ENCODE measurements around the gene WDR70.
"Not testable (repeated sequence)": the region's sequence is repeated elsewhere in the genome, so short reads cannot be mapped to it uniquely, and the experiment has no call there.

Gene WDR70

GRCh38 chr5:37593292-37593691, 214.2 kb downstream of the WDR70 start:
- H3K4me1 ChIP-seq (ENCODE audit: insufficient read depth, low read length); H3K9me3 ChIP-seq (ENCODE audit: control insufficient read depth, insufficient read depth, low read length); H3K9ac ChIP-seq (ENCODE audit: low read depth, low read length); H3K36me3 ChIP-seq (ENCODE audit: insufficient read depth, low read length): not testable (repeated sequence)

- not testable (repeated sequence) for H3K9me3 ChIP-seq (ENCODE audit: control insufficient read depth, insufficient read depth, low read length); H3K9ac ChIP-seq (ENCODE audit: low read depth, low read length); H3K4me1 ChIP-seq (ENCODE audit: insufficient read depth, low read length); H3K36me3 ChIP-seq (ENCODE audit: insufficient read depth, low read length)
Observed at GRCh38 chr5:37594864-37595263, 215.7 kb downstream of the WDR70 start.

GRCh38 chr5:37598733-37599132, 219.6 kb downstream of the WDR70 start:
- Histone ChIP-seq H3K9me3 (ENCODE audit: control insufficient read depth, insufficient read depth, low read length) (no peaks in the 10 kb centered on the region), H3K36me3 (ENCODE audit: insufficient read depth, low read length) (no peaks in the 10 kb centered on the region), H3K4me1 (ENCODE audit: insufficient read depth, low read length) (no peaks in the 10 kb centered on the region), H3K9ac (ENCODE audit: low read depth, low read length) (no peak overlapping the region)

GRCh38 chr5:37601163-37601562, 222.0 kb downstream of the WDR70 start:
- Histone ChIP-seq H3K9ac (ENCODE audit: low read depth, low read length) (no peak overlapping the region), H3K36me3 (ENCODE audit: insufficient read depth, low read length) (no peaks in the 10 kb centered on the region), H3K9me3 (ENCODE audit: control insufficient read depth, insufficient read depth, low read length) (no peaks in the 10 kb centered on the region), H3K4me1 (ENCODE audit: insufficient read depth, low read length) (no peaks in the 10 kb centered on the region)

GRCh38 chr5:37603072-37603471, 224.0 kb downstream of the WDR70 start:
- no peaks in the 10 kb centered on the region for H3K36me3 ChIP-seq (ENCODE audit: insufficient read depth, low read length)

GRCh38 chr5:37604290-37604689, 225.2 kb downstream of the WDR70 start:
- Histone ChIP-seq H3K9me3 (ENCODE audit: control insufficient read depth, insufficient read depth, low read length) (no peaks in the 10 kb centered on the region), H3K36me3 (ENCODE audit: insufficient read depth, low read length) (no peaks in the 10 kb centered on the region), H3K9ac (ENCODE audit: low read depth, low read length) (no peak overlapping the region), H3K4me1 (ENCODE audit: insufficient read depth, low read length) (no peaks in the 10 kb centered on the region)

More at GRCh38 chr5:37603072-37603471, 224.0 kb downstream of the WDR70 start:
- Histone ChIP-seq H3K4me1 (ENCODE audit: insufficient read depth, low read length) (no peaks in the 10 kb centered on the region), H3K9ac (ENCODE audit: low read depth, low read length) (no peak overlapping the region), H3K9me3 (ENCODE audit: control insufficient read depth, insufficient read depth, low read length) (no peaks in the 10 kb centered on the region)

GRCh38 chr5:37606148-37606547, 227.0 kb downstream of the WDR70 start:
- Histone ChIP-seq H3K4me1 (ENCODE audit: insufficient read depth, low read length) (no peaks in the 10 kb centered on the region), H3K9ac (ENCODE audit: low read depth, low read length) (no peak overlapping the region), H3K9me3 (ENCODE audit: control insufficient read depth, insufficient read depth, low read length) (no peaks in the 10 kb centered on the region), H3K36me3 (ENCODE audit: insufficient read depth, low read length) (no peaks in the 10 kb centered on the region)

- H3K9ac ChIP-seq (ENCODE audit: low read depth, low read length), result no peak overlapping the region
- H3K4me1 ChIP-seq (ENCODE audit: insufficient read depth, low read length), result no peaks in the 10 kb centered on the region
- no peaks in the 10 kb centered on the region for H3K9me3 ChIP-seq (ENCODE audit: control insufficient read depth, insufficient read depth, low read length)
- no peaks in the 10 kb centered on the region for H3K36me3 ChIP-seq (ENCODE audit: insufficient read depth, low read length)
Observed at GRCh38 chr5:37606632-37607248, 227.6 kb downstream of the WDR70 start.

- no peaks in the 10 kb centered on the region for H3K9me3 ChIP-seq (ENCODE audit: control insufficient read depth, insufficient read depth, low read length)
- no peaks in the 10 kb centered on the region; the same call in 1 of the 2 replicates for H3K4me1 ChIP-seq (ENCODE audit: insufficient read depth, low read length)
- no peak overlapping the region for H3K9ac ChIP-seq (ENCODE audit: low read depth, low read length)
- H3K36me3 ChIP-seq (ENCODE audit: insufficient read depth, low read length), result no peaks in the 10 kb centered on the region
Observed at GRCh38 chr5:37615184-37615583, 236.1 kb downstream of the WDR70 start.

GRCh38 chr5:37619353-37619752, 240.2 kb downstream of the WDR70 start:
- H3K9ac ChIP-seq (ENCODE audit: low read depth, low read length), result no peak overlapping the region
- H3K9me3 ChIP-seq (ENCODE audit: control insufficient read depth, insufficient read depth, low read length), result no peaks in the 10 kb centered on the region

GRCh38 chr5:37622354-37622753, 243.2 kb downstream of the WDR70 start:
- H3K9me3 ChIP-seq (ENCODE audit: control insufficient read depth, insufficient read depth, low read length); H3K4me1 ChIP-seq (ENCODE audit: insufficient read depth, low read length); H3K36me3 ChIP-seq (ENCODE audit: insufficient read depth, low read length); H3K9ac ChIP-seq (ENCODE audit: low read depth, low read length): not testable (repeated sequence)

More at GRCh38 chr5:37619353-37619752, 240.2 kb downstream of the WDR70 start:
- no peaks in the 10 kb centered on the region; the same call in 1 of the 2 replicates for H3K4me1 ChIP-seq (ENCODE audit: insufficient read depth, low read length)
- no peaks in the 10 kb centered on the region for H3K36me3 ChIP-seq (ENCODE audit: insufficient read depth, low read length)

GRCh38 chr5:37626266-37626665, 247.1 kb downstream of the WDR70 start:
- H3K9ac ChIP-seq (ENCODE audit: low read depth, low read length), result no peak overlapping the region
- no peaks in the 10 kb centered on the region for H3K4me1 ChIP-seq (ENCODE audit: insufficient read depth, low read length)
- H3K9me3 ChIP-seq (ENCODE audit: control insufficient read depth, insufficient read depth, low read length), result no peaks in the 10 kb centered on the region
- H3K36me3 ChIP-seq (ENCODE audit: insufficient read depth, low read length), result no peaks in the 10 kb centered on the region

GRCh38 chr5:37628876-37629275, 249.8 kb downstream of the WDR70 start:
- H3K4me1 ChIP-seq (ENCODE audit: insufficient read depth, low read length), result no peaks in the 10 kb centered on the region
- H3K9ac ChIP-seq (ENCODE audit: low read depth, low read length), result no peak overlapping the region
- no peaks in the 10 kb centered on the region for H3K9me3 ChIP-seq (ENCODE audit: control insufficient read depth, insufficient read depth, low read length)
- H3K36me3 ChIP-seq (ENCODE audit: insufficient read depth, low read length), result no peaks in the 10 kb centered on the region

GRCh38 chr5:37631939-37632338, 252.8 kb downstream of the WDR70 start:
- no peaks in the 10 kb centered on the region for H3K9me3 ChIP-seq (ENCODE audit: control insufficient read depth, insufficient read depth, low read length)
- H3K36me3 ChIP-seq (ENCODE audit: insufficient read depth, low read length), result no peaks in the 10 kb centered on the region
- no peaks in the 10 kb centered on the region for H3K4me1 ChIP-seq (ENCODE audit: insufficient read depth, low read length)
- no peak overlapping the region for H3K9ac ChIP-seq (ENCODE audit: low read depth, low read length)

- H3K9ac ChIP-seq (ENCODE audit: low read depth, low read length), result no peak overlapping the region
- H3K4me1 ChIP-seq (ENCODE audit: insufficient read depth, low read length), result peaks cover 3% of the 10 kb centered on the region; the same call in 1 of the 2 replicates
- H3K36me3 ChIP-seq (ENCODE audit: insufficient read depth, low read length), result no peaks in the 10 kb centered on the region
- H3K9me3 ChIP-seq (ENCODE audit: control insufficient read depth, insufficient read depth, low read length), result no peaks in the 10 kb centered on the region
Observed at GRCh38 chr5:37637165-37637845, 258.2 kb downstream of the WDR70 start.
